HG03280 (cell line): ENCODE data around the gene CNMD.
"Not testable (repeated sequence)": the region's sequence is repeated elsewhere in the genome, so short reads cannot be mapped to it uniquely, and the experiment has no call there.

Source experiments
- ATAC-seq: cut with Tn5 transposase; IDR thresholded peaks from one replicate; pipeline ENCODE4 v1.9.1; 2021; ENCODE audit warnings: mild to moderate bottlenecking, moderate library complexity; ENCODE audit not compliant: unreplicated experiment

The CNMD gene

DNA sequence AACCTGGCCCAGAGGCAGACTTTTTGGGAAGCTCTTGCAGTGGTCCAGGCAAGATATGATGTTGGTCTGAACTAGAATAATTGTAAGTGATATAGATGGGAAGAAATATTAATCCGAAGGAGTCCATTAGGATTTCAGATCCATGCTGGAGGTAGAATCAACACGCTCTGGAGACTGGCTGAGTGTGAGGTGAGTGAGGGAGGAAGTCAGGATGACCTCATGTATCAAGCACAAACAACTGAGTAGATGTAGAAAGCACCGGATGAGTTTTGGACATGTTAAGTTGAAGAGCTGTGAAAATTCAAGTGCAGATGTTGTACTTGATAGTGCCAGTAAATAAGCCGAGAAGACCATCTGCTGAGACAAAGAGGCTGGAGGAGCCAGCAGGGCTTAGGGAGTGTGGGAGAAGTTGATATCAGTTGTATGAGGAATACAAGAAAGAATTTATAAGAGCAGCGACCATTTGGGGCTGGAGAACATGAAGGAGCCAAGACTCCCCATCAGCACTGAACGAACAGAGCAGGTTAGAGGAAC lies 5.3 kb upstream of the CNMD start:
- ATAC-seq: no peak

DNA sequence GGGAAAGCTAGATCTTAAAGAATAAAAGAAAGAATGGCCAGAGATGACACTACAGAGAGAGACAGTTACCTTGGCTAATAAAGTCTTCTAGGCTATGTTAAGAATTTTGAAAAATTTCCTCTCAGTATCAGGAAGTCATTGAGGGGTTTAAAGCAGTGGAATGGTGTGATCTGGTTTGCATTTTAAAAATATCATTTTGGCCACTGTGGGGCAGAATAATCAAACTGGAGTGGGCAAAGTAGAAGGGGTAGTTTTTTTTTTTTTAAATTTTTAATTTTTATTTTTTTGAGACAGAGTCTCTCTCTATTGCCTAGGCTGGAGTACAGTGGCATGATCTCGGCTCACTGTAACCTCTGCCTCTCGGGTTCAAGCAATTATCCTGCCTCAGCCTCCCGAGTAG lies 4.4 kb upstream of the CNMD start:
- no peak for ATAC-seq

- ATAC-seq: no peak
Measured at GRCh38 chr13:52743569-52743968, 3.9 kb upstream of the CNMD start.

- no peak for ATAC-seq
Measured at GRCh38 chr13:52738719-52739467, 727 bp downstream of the CNMD start.

DNA sequence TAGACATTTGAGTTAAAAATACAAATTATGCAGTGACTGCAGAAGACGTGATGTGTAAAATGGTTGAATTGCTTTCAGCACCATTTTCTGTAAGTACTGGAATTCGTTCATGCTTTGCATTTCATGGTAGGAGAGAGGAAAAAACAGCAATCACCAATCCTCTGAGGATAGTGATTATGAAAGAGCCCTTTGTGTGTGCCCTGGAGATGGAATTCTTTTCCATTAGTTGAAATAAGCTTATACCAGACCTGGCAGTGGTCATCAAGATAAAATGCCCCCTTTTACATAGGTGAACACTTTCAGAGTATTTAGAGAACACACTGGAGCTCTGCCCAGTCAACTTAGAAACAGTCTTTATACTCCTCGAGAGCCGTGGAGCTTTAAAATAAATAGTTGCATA lies 1.7 kb downstream of the CNMD start:
- ATAC-seq: no peak

DNA sequence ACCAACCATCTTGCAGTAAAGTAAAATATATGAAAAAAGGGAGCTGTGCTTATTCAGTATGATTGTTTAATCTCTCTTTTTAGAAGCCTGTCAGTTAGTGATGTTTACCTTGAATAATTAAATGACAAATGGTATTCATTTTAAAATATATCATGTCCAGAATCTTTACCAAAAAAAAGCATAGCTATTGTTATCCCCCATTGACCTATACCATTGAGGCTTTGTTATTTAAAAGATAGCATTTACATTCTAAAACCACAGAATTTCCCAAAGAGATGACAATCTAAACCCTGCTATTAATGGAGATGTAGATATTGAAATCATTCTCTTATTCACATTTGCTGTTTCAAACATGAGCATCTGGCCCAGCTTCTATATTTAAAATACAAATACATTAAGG lies 2.2 kb downstream of the CNMD start:
- no peak for ATAC-seq

DNA sequence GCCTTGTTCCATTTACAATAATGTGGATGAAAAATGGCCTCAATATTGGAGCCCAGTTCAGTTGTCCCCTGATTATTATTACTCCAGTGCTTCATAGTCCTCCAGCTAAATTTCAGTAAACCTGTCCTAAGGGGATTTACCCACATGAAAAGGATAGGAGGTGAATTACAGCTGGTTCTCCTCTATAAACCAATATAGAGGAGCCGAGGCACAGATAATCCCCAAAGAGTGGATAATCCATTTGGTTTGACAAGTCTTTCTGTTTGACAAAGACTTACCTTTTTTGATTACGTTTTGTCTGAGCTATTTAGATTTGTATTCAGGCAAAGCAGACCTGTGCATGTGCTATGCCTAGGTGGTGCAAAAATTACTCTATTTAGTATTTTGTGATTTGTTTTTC lies 2.7 kb downstream of the CNMD start:
- ATAC-seq: no peak

- ATAC-seq: no peak
Measured at GRCh38 chr13:52734075-52734623, 5.5 kb downstream of the CNMD start.

- ATAC-seq: no peak
Measured at GRCh38 chr13:52726258-52726657, 13.4 kb downstream of the CNMD start.

GRCh38 chr13:52725302-52725701 lies 14.3 kb downstream of the CNMD start:
- ATAC-seq: no peak

- ATAC-seq: no peak
Measured at GRCh38 chr13:52723181-52723580, 16.4 kb downstream of the CNMD start.

DNA sequence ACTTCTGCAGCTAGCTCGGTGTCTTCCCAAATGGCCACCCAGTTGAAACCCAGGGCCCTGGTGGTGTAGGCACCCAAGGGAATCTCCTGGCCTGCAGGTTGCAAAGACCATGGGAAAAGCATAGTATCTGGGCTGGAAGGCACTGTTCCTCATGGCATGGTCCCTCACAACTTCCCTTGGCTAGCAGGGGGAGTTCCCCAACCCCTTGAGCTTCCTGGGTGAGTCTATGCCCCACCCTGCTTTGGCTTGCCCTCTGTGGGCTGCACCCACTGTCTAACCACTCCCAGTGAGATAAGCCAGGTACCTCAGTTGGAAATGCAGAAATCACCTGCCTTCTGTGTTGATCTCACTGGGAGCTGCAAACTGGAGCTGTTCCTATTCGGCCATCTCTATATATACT lies 18.3 kb downstream of the CNMD start:
- ATAC-seq: not testable (repeated sequence)

DNA sequence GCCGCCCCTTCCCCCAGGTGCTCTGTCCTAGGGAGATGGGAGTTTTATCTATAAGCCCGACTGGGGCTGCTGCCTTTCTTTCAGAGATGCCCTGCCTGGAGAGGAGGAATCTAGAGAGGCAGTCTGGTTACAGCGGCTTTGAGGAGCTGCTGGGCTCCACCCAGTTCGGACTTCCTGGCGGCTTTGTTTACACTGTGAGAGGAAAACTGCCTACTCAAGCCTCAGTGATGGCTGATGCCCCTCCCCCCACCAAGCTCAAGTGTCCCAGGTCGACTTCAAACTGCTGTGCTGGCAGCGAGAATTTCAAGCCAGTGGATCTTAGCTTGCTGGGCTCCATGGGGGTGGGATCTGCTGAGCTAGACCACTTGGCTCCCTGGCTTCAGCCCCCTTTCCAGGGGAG lies 18.7 kb downstream of the CNMD start:
- not testable (repeated sequence) for ATAC-seq

DNA sequence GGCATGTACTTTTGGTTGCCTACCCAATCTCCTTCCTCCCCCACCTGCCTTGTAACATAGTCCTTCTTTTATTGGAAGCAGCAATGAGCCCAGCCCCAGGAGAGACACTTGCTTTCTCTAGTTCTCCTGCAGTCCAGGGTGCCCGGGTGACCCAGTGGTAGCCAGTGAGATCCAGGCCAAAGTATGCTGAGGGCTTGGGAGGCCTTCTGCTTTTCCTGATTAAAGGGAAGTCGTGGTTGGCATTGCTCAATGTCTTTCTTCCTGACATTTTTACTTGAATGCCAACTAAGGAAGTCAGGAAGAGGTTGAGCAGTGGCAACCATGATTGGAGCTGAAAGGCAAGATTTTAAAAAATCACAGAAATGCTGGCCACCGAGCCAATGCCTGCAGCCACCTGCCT lies 25.7 kb downstream of the CNMD start:
- ATAC-seq: no peak

DNA sequence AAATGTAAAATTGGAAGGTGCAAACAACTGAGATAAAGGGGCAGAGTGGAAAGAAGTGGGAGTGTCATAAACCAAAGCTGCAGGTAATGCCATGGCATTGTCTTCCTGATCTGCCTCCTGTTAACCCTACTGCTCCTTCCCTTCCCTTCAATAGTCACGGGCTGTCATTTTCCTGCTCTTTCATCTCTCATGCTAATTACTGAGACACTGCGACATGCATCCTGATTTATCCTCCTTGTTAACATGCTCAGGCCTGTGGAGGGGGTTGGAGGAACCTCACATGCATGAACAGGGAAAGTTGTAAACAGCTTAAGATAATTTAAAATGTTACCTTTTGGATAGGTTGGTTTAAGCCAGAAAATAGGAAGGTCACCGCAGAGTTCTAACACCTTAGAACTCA lies 27.2 kb downstream of the CNMD start:
- ATAC-seq: no peak

GRCh38 chr13:52711286-52711685 lies 28.3 kb downstream of the CNMD start:
- ATAC-seq: no peak

DNA sequence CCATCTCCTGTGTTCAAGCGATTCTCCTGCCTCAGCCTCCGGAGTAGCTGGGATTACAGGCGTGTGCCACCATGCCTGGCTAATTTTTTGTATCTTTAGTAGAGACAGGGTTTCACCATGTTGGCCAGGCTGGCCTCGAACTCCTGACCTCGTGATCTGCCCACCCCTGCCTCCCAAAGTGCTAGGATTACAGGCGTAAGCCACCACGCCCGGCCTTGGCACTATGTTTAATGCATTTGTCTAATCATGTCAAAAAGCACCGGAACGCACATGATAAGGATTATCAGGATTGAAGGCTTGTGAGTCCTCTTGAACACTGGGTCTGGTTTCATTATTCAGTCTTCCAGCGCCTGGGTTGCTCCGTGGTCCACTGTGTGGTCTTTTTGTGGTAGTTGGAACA lies 31.4 kb downstream of the CNMD start:
- not testable (repeated sequence) for ATAC-seq

GRCh38 chr13:52707375-52707774 lies 32.2 kb downstream of the CNMD start:
- no peak for ATAC-seq

GRCh38 chr13:52706081-52706480 lies 33.5 kb downstream of the CNMD start:
- no peak for ATAC-seq

DNA sequence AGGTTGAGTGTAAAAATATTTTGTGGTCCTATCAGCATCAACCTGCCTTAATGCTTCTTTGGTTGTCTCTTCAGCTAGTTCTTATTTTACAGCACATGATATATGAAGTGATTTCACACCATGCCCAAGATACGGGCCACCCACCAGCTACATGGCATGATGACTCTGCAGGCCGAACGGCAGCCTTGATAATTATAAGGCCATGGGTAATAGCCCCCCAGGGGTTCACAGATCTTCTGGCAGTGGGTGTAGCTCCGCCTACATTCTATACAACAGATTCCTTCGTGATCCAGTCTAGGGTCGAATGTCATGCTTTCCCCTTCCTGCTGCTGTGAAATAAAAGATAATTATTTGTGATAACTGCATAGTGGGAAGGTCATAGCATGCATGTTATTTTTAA lies 36.1 kb downstream of the CNMD start:
- no peak for ATAC-seq

DNA sequence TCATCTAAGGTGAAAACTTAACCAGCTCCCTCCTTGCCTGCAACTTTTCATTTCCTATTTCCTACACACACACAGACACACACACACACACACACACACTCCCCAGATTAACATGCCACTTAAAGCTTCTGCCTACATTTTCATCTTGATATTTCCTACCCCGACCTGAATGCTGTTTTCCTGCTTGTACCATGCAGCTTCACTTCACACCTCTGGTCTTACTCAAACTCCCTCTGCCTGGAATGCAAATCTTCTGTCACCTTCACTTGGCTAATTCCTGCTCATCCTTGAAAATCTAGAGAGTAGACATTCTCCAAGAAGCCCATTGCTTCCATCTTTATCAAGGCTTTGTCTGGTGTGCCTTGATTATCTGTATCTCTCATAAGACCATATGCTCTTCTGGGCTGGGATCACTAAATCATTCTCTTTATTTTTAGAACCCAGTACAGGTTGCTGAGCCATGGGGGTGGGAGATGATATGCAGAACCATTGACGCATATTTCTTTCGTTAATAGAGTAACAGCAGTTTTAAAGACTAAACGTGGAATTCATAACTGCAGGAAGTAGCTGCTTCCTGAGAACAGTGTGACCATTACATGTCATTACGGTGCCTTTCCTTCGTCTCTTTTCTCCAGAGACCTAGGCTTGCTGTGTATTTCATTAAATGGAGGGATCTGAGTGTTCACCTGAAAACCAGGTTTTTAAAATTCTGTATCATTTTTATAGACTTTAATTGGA lies 37.7 kb downstream of the CNMD start:
- no peak for ATAC-seq

DNA sequence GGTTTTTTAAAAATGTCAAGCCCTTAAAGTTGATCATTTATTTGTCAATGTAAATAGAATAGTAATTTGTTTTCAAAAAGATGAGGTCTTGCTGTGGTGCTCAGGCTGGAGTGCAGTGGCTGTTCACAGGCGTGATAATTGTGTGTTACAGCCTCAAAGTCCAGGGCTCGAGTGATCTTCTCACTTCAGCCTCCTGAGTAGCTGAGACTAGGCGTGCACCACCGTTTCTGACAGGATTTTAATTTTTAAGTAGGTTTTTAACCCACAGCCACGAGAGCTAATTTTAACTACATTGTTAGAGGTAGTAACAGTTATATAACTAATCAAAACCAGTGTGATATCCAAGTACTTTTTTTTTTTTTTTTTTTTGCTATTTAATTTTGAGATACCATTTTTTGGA lies 43.1 kb downstream of the CNMD start:
- no peak for ATAC-seq
